Hepatocyte (in vitro differentiated cells): ENCODE data around the gene GTPBP3. TPM values are rescaled to one million over a fixed set of nuclear protein-coding genes. Genes with fewer than 3 reads are reported as not detected.
A peak's percentile ranks its signal among the peaks of the same experiment; 100 is the strongest.

Source experiments
- DNase-seq: peaks from one replicate; pipeline ENCODE4 v3.0.0-alpha.2; 2016; ENCODE audit warnings: low spot score
- H2AFZ ChIP-seq: fragments of 200-600 bp; sonication (generic); 2 replicates; pipeline ENCODE4 v1.6.0; 2016; ENCODE audit warnings: antibody characterized with exemption, mild to moderate bottlenecking
- H3K27ac ChIP-seq: fragments of 200-600 bp; sonication (generic); 2 replicates; pipeline ENCODE4 v1.5.1; 2016; ENCODE audit warnings: mild to moderate bottlenecking
- H3K27me3 ChIP-seq: fragments of 200-600 bp; sonication (generic); 2 replicates; pipeline ENCODE4 v1.6.1; 2016
- H3K36me3 ChIP-seq: fragments of 200-600 bp; sonication (generic); replicated peaks from 2 replicates; pipeline ENCODE4 v1.5.1; 2016; ENCODE audit warnings: low read depth; ENCODE audit not compliant: insufficient read depth
- H3K4me1 ChIP-seq: fragments of 200-600 bp; sonication (generic); 2 replicates; pipeline ENCODE4 v1.5.1; 2016; ENCODE audit warnings: mild to moderate bottlenecking, moderate library complexity; ENCODE audit not compliant: insufficient read depth
- H3K4me2 ChIP-seq: fragments of 200-600 bp; sonication (generic); 2 replicates; pipeline ENCODE4 v1.6.0; 2016
- H3K4me3 ChIP-seq: fragments of 200-600 bp; sonication (generic); 2 replicates; pipeline ENCODE4 v1.5.1; 2016; ENCODE audit warnings: mild to moderate bottlenecking
- H3K79me2 ChIP-seq: fragments of 200-600 bp; sonication (generic); 2 replicates; pipeline ENCODE4 v1.6.0; 2017; ENCODE audit warnings: mild to moderate bottlenecking
- H3K9me2 ChIP-seq: fragments of 200-600 bp; sonication (generic); replicated peaks from 2 replicates; pipeline ENCODE4 v1.6.0; 2017; ENCODE audit warnings: mild to moderate bottlenecking; ENCODE audit not compliant: insufficient read depth
- H3K9me3 ChIP-seq: fragments of 200-600 bp; sonication (generic); 2 replicates; pipeline ENCODE4 v1.5.1; 2016; ENCODE audit warnings: low read depth, mild to moderate bottlenecking
- H4K20me1 ChIP-seq: fragments of 200-600 bp; sonication (generic); 2 replicates; pipeline ENCODE4 v1.6.0; 2016; ENCODE audit warnings: mild to moderate bottlenecking; ENCODE audit not compliant: insufficient read depth, poor library complexity, severe bottlenecking
- EZH2 ChIP-seq: fragments of 200-600 bp; sonication (generic); IDR thresholded peaks from 2 replicates; pipeline ENCODE4 v1.6.1; 2016; ENCODE audit warnings: antibody characterized with exemption, mild to moderate bottlenecking, borderline replicate concordance
- EZH2phosphoT487 ChIP-seq: fragments of 200-600 bp; sonication (generic); IDR thresholded peaks from one replicate; pipeline ENCODE4 v1.6.1; 2018; ENCODE audit warnings: antibody characterized with exemption, mild to moderate bottlenecking, low read depth, moderate library complexity; ENCODE audit not compliant: unreplicated experiment, severe bottlenecking
- WGBS: methylation state at CpG from one replicate; pipeline ENCODE4 v1.1.6; 2016; ENCODE audit warnings: low lambda C conversion rate; ENCODE audit errors: missing lambda C conversion rate; 5-methylcytosine and 5-hydroxymethylcytosine counted together
- polyA plus RNA-seq: library from polyadenylated mRNA; unstranded; fragments of >200 nt; fragmentation: Nextera tagmentation; extraction: Ambion mirVana; gene quantifications from 2 replicates; pipeline ENCODE4 v1.2.1, GENCODE V29; 2016
- total RNA-seq: library from RNA; depleted of rRNA; stranded (reverse); fragments of >200 nt; gene quantifications from 2 replicates; pipeline ENCODE4 v1.2.3, GENCODE V29; 2014
- TF ChIP-seq, protein P1 (sequence below): fragments of 200-600 bp; sonication (generic); IDR thresholded peaks from 2 replicates; pipeline ENCODE4 v1.5.1; 2016; ENCODE audit warnings: antibody characterized with exemption, mild to moderate bottlenecking; ENCODE audit not compliant: poor library complexity

GTPBP3 gene
- total and polyA plus RNA-seq, 2 experiments from 2014 or later = 13.2 to 20.9 TPM

DNA sequence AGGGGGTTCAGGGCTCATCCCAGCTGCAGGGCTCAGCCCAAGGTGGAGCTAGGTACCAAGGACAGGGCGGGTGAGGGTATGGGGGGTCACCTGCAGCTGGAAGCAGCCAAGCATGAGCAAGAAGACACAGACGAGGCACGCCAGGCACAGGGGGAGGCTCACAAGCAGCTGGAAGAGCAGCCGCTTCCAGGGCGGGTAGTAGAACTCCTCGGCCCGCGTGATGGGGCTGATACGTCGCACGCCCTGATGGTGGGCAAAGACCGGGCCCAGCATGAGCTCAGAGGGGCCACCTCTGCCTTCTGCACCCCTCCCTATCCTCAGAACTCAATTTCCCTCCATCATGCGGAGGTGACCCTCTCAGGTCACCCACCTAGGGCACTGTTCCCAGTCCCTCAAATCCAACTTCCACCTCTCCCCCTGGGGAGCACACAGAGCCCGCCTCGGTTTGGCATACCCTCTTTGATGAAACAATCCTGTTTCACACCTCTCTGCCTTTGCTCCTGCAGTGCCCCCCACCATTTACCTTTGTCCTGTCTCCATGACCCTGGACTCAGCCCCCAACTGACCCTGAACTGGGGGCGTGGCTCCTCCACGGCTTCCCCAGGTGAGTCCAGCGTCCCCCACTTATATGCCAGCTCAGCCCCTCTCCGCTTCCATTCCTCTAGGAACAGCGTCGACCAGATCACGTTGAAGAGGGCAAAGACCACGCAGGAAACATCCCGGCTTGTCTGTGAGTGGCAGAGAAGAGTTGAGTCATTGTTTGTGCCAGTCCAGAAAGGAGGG lies 6.9 kb upstream of the GTPBP3 start:
- H3K4me2 ChIP-seq = no peak overlapping the region
- DNase-seq = peak; percentile 4
- peaks cover 6% of the 10 kb centered on the region for H3K79me2 ChIP-seq
- no peaks in the 10 kb centered on the region for H3K36me3 ChIP-seq
- no peak overlapping the region for H3K4me3 ChIP-seq
- H3K27ac ChIP-seq = no peak overlapping the region
- TF ChIP-seq, protein P1, sequence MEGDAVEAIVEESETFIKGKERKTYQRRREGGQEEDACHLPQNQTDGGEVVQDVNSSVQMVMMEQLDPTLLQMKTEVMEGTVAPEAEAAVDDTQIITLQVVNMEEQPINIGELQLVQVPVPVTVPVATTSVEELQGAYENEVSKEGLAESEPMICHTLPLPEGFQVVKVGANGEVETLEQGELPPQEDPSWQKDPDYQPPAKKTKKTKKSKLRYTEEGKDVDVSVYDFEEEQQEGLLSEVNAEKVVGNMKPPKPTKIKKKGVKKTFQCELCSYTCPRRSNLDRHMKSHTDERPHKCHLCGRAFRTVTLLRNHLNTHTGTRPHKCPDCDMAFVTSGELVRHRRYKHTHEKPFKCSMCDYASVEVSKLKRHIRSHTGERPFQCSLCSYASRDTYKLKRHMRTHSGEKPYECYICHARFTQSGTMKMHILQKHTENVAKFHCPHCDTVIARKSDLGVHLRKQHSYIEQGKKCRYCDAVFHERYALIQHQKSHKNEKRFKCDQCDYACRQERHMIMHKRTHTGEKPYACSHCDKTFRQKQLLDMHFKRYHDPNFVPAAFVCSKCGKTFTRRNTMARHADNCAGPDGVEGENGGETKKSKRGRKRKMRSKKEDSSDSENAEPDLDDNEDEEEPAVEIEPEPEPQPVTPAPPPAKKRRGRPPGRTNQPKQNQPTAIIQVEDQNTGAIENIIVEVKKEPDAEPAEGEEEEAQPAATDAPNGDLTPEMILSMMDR = no peak
- TF ChIP-seq EZH2 (no peak), EZH2phosphoT487 (no peak)
- no peak overlapping the region for H2AFZ ChIP-seq
- WGBS = 94% methylated on average over 24 of the region's 24 CpGs
- peaks cover 24% of the 10 kb centered on the region for H3K4me1 ChIP-seq
- H3K9me2 ChIP-seq = no peaks in the 10 kb centered on the region
- H4K20me1 ChIP-seq = no peaks in the 10 kb centered on the region
- H3K9me3 ChIP-seq = no peaks in the 10 kb centered on the region
- no peaks in the 10 kb centered on the region for H3K27me3 ChIP-seq

DNA sequence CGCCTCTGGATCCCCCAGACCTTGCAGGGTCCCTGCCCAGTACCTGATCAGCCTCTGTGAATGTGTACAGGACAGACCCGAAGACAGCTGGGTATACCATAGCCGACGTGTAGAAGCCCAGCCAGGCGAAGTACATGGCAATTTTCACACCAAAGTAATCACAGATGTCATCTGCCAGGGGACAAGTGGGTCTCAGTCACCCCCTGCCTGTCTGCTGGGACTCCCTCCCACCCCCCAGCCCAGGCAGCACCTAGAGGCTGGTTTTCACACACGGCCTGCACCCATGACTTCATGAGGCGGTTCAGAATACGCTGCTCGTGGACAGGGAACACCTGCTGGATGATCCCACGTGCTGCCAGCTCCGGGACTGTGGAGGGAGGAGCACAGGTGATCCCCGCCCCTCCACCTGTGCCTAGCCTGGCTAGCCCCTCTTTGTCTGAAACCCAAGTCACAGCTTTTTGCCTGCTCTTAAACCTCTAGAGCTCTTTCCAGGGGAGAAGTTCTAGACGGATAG lies 6.3 kb upstream of the GTPBP3 start:
- 83% methylated on average over 13 of the region's 13 CpGs for WGBS

DNA sequence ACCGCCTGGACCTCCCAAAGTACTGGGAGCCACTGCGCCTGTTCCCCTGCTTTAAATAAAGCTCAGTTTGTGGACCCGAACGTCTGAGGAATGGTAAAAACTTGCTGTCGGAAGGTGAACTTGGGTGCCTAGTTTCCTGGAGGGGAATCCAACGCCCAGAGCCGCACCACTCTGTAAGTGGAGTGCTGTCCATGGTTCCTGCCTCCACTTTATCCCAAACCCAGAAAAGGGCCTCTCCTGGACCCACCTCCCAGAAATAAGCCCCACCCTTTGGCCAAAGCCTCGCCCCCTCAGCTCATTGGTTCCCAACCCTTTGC lies 5.0 kb upstream of the GTPBP3 start:
- Histone ChIP-seq H3K79me2 (peaks cover 9% of the 10 kb centered on the region), H3K9me3 (no peaks in the 10 kb centered on the region), H3K36me3 (no peaks in the 10 kb centered on the region), H2AFZ (no peak overlapping the region), H4K20me1 (no peaks in the 10 kb centered on the region), H3K4me1 (peaks cover 25% of the 10 kb centered on the region), H3K4me3 (no peak overlapping the region), H3K4me2 (no peak overlapping the region), H3K27me3 (no peaks in the 10 kb centered on the region), H3K27ac (no peak overlapping the region), H3K9me2 (no peaks in the 10 kb centered on the region)
- TF ChIP-seq, protein P1 = no peak
- TF ChIP-seq EZH2phosphoT487 (no peak), EZH2 (no peak)
- no peak for DNase-seq
- 94% methylated on average over 8 of the region's 8 CpGs for WGBS

More for the DNA sequence above, 6.3 kb upstream of the GTPBP3 start:
- H3K9me2 ChIP-seq = no peaks in the 10 kb centered on the region
- no peak for DNase-seq
- no peak overlapping the region for H3K4me3 ChIP-seq
- H3K79me2 ChIP-seq = peaks cover 9% of the 10 kb centered on the region
- TF ChIP-seq EZH2phosphoT487 = no peak
- no peak for TF ChIP-seq EZH2
- H3K4me1 ChIP-seq = peaks cover 25% of the 10 kb centered on the region
- no peak overlapping the region for H2AFZ ChIP-seq
- no peak overlapping the region for H3K27ac ChIP-seq
- H3K4me2 ChIP-seq = no peak overlapping the region
- no peaks in the 10 kb centered on the region for H3K36me3 ChIP-seq
- H3K9me3 ChIP-seq = no peaks in the 10 kb centered on the region
- H4K20me1 ChIP-seq = no peaks in the 10 kb centered on the region
- no peaks in the 10 kb centered on the region for H3K27me3 ChIP-seq
